Globus pallidus (tissue), 1 donor: ENCODE measurements around the gene S100A8.

Experiments used
- DNase-seq: peaks from one replicate; pipeline ENCODE4 v3.0.0-alpha.2; 2015; ENCODE audit warnings: low spot score

Gene S100A8

DNA sequence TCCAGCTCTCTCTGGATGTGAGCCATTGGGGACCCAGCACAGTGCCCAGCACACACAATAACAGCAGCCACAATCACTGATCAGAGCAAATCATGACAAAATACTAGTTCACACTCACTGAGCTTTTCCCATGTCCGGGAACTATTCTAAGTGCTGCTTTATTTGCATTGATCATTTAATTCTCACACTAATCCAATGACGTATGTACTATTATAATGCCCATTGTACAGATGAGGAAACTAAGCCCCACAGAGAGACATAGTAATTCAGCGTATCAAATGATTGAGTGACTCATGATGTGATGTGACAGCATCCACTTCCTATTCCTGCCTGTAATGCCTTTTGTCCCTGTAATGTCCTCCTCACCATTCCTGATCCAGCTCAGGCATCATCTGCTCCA is 1.9 kb upstream of the S100A8 start:
- DNase-seq = no peak

DNA sequence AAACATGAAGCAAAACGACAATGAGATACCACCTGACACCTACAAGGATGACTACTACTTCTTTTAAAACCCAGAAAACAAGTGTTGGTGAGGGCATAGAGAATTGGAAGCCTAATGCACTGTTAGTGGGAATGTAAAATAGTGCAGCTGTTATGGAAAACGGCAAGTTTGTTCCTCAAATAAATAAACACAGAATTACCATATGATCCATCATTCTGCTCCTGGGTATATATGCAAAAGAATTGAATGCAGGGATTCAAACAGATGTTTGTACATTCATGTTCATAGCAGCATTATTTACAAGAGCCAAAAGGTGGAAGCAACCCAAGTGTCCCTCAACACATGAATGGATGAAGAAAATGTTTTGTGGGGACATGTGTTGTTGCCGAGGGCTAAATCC is 1.4 kb upstream of the S100A8 start:
- no peak for DNase-seq

DNA sequence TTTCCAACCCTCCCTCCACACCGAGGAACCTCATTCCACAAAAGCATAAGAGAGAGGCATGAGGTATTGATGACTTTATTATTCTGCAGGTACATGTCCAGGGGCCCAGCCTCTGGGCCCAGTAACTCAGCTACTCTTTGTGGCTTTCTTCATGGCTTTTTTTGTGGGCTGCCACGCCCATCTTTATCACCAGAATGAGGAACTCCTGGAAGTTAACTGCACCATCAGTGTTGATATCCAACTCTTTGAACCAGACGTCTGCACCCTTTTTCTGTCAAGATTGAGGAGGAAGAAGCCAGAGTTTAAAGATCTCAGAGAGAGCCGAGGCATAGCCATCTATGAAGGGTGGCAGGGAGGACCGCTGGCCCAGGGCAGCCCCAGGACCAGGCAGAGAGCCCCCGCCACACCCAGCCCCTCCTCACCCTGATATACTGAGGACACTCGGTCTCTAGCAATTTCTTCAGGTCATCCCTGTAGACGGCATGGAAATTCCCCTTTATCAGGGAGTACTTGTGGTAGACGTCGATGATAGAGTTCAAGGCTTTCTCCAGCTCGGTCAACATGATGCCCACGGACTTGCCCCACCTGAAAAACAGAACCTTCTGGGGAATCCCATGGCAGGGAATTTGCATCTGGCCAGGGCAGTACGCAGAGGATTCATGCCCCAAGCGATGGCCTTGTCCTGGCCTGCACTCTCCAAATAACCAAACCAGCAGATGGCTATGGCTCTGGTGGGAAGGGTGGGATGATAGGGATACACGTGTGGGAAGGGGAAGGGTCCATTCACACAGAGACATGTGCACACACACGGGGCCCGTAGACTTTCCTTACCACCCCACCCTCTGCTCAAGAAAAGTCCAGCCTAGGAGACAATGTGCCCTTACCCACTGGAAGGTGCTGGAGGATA is 647 bp downstream of the S100A8 start:
- no peak for DNase-seq

DNA sequence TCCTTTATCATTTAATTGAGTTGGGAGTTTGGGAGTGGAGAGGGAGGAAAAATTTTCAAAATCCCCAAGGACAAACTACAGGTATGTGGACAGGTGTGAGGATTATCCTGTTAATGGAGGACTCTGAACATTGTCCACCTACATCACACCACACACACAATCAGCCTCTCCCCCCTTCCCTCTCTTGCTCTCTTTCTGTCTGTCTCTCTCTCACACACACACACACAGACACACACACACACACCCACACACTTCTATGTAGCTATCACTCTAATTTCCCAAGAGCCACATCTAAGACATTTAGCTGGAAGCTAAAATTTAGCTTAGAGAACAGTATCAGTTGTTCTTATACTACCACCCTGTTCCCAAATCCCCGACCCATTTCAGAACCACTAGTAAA is 1.5 kb downstream of the S100A8 start:
- DNase-seq = no peak

DNA sequence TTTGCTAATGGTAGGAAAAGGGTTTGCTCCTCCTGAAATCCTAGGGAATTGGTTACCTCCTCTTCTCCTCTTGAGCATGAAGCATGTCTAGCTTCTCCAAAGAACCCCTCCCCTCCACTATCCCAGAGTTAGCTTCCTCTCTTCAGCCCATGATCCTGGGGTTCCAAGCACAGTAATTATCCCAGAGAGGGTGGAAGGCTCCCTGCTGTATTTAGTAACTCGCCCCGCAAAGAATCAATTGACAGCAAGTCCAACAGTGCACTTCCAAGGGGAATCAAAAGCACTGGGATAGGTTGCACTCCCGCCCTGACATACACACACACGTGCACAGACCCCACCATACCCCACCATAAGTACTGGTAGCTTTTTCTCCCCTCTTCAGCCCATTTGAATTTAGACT is 3.1 kb downstream of the S100A8 start:
- DNase-seq = no peak

DNA sequence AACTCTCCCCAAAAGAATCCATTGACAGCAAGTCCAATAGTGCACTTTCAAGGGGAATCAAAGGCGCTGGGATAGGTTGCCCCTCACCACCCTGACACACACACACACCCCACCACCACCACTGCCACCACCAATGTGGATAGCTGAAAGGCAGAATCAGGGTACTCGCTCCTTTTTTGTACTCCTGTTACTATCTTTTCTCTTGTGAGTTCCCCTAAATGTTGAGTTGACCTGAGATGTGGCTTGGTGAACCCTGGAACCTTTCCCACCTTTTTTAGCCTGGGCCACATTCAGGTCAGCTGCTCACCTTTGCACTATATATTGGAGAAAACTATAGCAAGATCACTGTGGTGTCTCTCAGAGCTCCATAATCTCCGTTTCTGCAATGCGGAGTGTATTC is 3.9 kb downstream of the S100A8 start:
- DNase-seq = no peak

DNA sequence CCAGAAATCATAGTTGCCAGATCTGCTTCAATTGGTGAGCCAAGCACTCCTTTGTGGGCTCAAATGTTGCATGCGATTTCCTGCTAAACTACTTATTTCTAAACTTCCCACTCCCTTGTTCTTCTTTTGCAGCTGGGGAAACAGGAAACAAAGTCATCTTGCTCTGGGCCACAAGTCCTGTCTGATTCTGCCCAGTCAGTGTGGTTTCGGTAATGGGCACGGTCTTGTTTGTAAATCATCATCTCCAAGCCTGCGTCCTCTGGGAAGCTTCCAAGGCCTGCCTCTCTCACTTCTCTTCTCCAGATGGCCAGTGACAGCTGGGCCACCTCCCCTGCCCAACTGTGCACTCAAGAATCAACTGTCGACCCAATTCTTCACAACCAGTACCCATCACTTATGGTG is 4.4 kb downstream of the S100A8 start:
- peak; percentile 63 for DNase-seq

DNA sequence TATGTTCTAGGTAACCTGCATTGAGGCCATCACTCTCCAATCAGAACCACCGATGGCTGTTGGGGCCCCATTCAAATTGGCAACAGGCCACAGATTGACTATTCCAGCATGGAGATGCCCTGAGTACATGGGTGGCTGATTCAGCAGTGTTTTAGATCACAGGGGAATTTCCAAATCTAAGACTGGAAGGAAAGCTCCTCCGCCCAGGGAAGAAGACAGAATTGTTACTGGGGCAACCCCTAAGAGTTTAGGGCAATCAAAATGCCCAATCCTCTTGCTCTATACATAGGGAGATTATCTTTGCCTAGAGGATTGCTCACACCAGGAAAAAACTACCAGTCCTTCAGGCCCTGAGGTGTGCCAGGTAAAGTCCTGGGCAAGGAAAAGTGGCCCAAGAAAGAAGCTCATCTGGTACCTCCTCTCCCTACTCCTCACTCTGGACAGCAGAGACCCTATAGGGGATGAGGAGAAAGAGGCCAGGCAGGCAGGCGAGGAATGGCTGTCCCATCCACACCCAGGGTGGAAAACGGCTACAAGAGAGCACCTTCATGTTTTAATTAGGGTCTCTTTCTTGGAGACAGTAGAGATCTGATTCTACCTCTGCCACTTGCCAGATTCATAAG is 5.8 kb downstream of the S100A8 start:
- DNase-seq = no peak

DNA sequence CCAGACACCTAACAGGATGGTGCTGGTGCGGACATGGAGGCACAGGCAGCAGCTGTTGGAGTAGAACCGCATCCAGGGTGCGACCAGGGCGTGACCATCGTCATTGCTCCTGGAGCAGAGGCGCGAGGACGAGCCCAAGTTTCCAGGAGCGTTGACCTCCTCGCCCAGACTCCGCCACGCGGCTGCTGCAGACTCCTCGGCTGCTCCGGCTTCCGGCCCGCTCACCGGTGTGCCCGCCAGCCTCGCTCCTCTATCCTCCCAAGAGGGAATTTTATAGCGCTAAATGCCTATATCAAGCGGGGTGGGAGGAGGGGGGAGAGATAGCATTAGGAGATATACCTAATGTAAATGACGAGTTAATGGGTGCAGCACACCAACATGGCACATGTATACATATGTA is 10.2 kb downstream of the S100A8 start:
- no peak for DNase-seq

DNA sequence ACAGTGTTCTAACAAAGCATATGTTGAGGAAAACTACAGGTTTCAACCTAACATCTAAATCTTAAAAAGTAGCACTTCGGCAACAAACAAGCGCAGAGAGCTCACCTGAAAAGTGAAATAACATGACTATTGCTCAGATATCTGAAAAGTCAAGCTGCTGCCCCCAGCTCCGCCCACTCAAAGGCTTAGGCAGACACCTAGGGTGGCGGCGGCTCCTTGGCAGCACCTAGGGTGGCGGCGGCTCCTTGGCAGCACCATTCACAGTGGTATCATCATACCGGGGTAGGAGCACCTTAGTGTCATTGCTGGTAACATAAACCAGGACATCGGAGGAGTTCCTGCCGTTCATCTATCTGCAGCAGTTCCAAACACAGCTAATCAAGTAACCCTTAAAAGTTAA is 11.3 kb downstream of the S100A8 start:
- no peak for DNase-seq

DNA sequence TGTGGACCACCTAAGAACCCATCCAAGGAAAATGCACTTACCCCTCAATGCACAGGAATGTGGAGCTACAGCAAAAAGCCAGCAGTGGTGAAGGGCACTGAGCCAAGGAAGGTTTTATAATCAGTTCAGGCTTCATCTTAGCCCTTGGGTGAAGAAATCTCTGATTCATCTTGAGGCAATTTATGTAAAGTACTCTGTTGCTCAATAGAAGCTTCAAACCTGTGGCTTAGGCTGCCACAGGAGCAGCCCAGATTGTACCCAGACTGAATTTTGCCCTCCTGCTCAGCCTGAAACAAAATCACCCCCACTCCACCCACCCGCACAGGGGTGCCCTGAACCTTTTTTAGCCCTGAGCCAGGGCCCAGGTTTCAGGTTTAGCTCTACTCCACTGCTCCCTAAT is 15.4 kb downstream of the S100A8 start, which contains the start of gene S100A12:
S100A12 (minus strand) TSS at position 111 of the 400 bp plus-strand sequence. CDS start 1,029 bp downstream, outside the sequence.
- no peak for DNase-seq

DNA sequence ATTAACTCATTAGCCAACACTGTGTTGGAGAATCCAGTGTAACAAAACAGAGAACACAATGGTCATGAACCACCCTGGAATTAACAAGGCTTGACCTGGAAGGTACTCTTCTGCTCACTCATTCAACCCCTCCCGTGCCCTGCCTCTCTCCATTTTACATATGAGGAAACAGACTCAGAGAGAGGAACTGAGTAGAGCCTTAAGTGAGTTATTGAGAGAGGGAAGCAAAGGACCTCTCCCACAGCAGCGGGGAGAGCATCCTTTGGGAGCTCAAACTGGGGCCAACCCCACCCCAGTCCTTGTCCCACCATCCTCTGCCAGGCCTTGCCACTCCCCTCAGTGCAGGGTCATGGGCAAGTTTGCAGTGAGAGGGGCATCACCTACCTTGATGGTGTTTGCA is 16.8 kb downstream of the S100A8 start:
- no peak for DNase-seq

DNA sequence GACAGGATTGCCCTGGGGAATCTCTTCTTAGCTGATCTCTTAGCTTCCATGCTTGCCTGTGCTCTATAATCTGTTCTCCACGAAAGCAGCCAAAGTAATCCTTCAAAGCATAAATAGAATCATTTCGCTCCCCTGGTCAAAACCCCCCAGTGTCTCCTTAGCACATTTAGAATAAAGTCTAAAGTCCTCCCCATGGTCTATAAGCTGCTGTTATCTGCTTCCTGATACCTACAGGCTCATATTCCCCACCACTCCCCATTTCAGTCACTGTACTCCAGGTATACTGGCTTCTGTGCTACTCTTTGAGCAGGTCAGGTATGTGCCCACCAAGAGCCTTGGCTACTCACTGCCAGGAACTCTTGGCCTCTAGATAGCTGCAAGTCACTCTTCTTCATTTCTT is 18.3 kb downstream of the S100A8 start:
- no peak for DNase-seq

DNA sequence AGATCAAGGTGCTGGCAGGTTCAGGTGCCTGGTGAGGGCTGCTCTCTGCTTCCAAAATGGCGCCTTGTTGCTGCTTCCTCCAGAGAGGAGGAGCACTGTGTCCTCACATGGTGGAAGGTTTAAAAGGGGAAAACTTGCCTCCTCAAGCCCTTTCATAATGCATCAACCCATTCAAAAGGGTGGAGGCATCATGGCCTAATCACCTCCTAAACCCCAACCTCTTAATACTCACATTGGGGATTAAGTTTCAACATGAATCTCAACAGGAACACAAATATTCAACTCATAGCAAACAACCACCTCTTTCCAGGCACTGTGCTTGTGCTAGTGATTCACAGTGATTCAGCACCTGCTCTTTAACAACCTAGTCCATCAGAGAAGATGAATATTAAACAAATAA is 19.6 kb downstream of the S100A8 start:
- no peak for DNase-seq

DNA sequence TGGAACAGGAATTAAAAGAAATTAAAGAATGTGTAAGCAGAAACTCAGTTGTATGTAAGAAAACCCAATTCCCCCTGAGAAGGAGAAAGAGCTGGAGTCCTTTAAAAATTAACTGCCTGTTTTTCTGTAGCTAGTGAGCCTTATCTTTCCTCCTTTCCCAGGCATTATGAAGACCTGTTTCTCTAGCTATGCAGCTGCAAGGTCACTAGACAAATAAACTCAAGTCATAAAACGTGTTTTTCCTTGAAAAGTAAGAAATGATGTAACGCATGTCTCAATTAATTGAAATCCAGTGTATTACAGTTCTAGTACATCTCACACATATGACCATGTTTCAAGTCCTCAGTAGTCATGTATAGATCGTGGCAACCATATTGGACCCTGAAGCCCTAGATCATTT is 20.7 kb downstream of the S100A8 start:
- DNase-seq = no peak

DNA sequence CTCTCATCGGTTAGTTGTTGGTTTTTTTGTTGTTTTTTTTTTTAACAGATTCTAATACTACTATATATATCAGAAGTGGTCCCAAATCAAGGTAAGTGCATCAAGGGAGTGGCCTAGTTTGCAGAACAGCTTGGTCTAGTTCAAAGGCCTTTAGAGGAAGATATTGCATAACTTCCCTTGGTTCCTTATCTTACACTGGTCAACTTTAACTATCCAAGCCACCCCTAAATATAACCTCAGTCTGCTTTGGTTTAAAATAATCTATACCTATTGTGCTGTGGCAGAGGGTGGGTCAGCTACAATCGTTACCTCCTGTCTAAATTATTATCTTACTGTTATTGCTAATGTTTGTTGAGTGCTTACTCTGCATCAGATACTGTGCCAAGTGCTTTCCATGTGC is 22.4 kb downstream of the S100A8 start:
- no peak for DNase-seq

DNA sequence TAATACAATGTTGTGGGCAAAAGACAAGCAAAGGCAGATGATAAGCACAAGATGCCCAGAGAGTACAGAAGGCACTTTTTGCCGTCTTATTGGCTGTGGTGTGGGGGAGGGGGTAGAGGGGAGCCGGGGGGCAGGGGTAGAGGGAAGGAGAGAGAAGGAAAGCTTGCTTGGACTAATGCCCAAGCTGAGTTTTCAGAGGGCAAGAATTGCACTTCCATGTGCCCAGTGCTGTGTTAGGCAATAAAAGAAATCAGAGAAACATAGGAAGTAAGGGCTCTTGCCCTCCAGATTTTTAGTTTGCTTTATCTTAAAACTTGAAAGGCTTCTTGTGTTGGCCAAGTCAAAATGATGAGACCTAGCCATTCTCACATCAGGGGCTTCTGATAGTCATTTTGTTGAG is 23.8 kb downstream of the S100A8 start:
- no peak for DNase-seq

DNA sequence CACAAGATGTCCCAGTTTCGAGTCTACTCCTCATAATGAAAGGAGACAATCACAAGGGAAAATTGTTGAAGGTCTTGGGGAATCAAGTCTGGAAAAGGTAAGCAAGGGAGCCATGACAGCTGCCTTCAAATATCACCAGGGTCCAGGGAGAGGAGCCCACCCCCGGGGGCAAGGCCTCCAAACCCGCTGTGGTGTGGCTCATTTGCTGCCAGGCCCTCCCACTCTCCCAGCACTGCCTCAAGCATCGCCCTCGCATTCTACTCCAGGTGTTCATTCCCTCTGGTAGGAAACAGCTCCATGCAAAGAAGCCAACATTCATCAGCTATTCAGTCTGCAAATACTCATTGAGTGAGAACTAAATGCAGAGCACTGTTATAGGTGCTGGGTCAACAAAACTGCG is 24.6 kb downstream of the S100A8 start:
- DNase-seq = no peak

DNA sequence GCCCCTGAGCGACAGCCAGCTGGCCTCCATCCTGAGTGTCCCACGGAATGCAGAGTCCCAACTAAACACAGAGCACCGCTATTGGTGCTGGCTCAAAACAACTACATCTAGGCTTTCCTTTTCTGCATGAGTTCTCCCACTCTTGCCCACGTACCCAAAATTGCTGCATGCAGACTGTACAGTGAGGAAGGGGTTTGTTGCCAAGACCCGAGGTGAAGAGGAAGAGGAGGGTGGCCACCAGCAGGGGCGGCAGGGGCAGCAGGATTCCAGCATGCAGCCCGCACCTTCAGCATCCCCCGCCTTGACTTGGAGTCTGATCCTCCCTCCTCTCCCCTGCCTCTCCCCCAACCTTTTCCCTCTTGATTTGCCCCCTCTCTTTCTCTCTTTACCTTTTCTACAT is 25.2 kb downstream of the S100A8 start:
- no peak for DNase-seq

DNA sequence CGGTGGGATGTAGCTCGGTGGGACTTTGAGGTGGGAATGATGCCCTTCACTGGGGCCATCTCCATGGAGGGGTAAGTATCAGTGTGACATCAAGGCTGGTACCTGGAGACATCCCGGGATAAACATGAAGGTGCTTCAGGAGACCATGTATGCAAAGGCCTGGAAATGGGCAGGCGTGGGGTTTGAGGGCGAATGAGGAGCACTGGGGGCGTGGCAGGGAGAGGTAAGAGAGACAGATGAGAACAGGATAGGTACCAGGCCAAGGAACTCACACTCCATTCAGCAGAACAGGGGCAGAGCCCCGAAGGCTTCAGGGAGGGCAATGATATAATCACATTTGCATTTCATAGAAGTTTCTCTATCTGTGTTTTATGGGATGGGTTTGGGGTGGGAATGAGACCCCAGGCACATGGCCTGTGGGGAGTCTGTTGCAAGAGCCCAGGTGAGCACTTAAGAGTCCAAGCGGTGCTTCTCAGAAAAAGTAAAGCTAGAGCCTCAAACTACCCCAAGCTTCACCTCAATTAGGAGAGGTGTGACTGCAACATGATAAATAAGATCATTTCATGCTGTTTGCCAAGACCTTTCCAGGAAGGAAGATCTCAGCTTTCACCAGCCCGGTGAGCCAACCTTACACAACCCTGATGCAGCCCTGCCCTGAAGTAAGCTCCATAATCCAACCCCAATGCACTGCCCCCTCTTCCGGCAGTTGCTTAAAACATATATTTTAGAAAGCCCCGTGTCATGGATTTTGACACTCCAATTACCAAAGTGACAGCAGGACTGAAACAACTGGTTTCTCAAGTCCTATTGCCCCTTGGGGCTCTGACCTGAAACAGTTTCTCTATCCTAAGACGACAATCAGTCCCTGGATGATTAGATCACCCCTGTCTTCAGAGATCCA is 25.9 kb downstream of the S100A8 start:
- no peak for DNase-seq

DNA sequence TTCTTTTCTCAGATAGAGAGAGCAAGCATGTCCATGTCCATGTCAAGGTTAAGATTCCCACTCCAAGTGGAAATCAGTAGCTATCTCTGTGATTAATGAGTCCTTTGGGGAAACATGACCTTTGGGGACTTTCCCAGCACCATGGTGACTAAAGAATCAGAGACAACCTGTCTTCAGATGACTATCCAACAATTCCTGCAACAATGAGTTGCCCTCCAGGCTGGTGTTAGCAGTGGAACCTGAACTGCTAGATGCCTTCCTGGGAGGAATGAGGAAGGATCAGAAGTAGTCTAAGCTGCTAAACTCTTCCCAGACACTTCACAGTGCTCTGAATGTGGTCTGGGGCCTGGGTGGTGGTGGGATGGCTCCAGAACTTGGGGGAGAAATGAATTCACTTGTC is 26.7 kb downstream of the S100A8 start:
- no peak for DNase-seq

DNA sequence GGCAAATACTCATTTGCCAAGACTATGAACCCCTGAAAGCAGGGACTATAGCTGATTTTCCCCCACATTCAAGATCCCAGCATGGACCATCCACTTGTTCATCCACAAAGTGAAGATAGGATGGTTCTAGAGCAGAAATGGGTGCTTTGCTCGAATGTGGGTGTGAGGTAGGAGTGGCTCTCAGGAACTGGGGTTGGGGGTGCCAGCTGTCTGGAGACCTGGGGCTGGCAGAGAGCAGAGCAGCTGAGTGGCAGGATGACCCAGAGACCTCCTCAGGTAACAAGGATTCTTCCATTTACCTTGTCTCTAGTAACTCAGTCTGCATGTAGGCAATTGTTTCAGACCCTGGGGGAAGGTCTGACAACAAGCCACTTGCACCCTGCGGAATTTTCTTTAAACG is 27.2 kb downstream of the S100A8 start:
- DNase-seq = no peak
